ENCODE results near the gene LOXL3.

The LOXL3 gene

GRCh38 chr2:74530239-74531187 lies 23.2 kb downstream of the LOXL3 start (continued):
- peak; percentile 37; the same call in 1 of the 2 replicates for TF ChIP-seq ZBTB10 (tag by site-specific recombination; IDR thresholded peaks at IDR 0.05)
- no peak for TF ChIP-seq YY2 (tag by site-specific recombination; IDR thresholded peaks at IDR 0.05)
- TF ChIP-seq ZNF169 (tag by site-specific recombination; IDR thresholded peaks at IDR 0.05), result no peak
- TF ChIP-seq HOXA7 (CRISPR knock-in tag; IDR thresholded peaks at IDR 0.05; ENCODE audit: borderline replicate concordance), result no peak
- no peak for TF ChIP-seq BCL6B (tag by site-specific recombination; IDR thresholded peaks at IDR 0.05)
- peak; percentile 33; the same call in 1 of the 2 replicates for TF ChIP-seq ZBTB48 (tag by site-specific recombination; IDR thresholded peaks at IDR 0.05)
- no peak for TF ChIP-seq AEBP2 (tag by site-specific recombination; IDR thresholded peaks at IDR 0.05; ENCODE audit: borderline replicate concordance)
- no peak for TF ChIP-seq ZNF202 (tag by site-specific recombination; IDR thresholded peaks at IDR 0.05; ENCODE audit: borderline replicate concordance)
- TF ChIP-seq ZNF596 (tag by site-specific recombination; IDR thresholded peaks at IDR 0.05), result no peak
- peak; percentile 79 for TF ChIP-seq SCRT2 (tag by site-specific recombination; IDR thresholded peaks at IDR 0.05)
- no peak for TF ChIP-seq ZNF48 (tag by site-specific recombination; IDR thresholded peaks at IDR 0.05)
- no peak for TF ChIP-seq PATZ1 (tag by site-specific recombination; IDR thresholded peaks at IDR 0.05)
- peak; percentile 28; the same call in 1 of the 2 replicates for TF ChIP-seq GLIS2 (tag by site-specific recombination; IDR thresholded peaks at IDR 0.05)
- no peak for TF ChIP-seq ZNF184 (tag by site-specific recombination; IDR thresholded peaks at IDR 0.05)

GRCh38 chr2:74529357-74530238 lies 24.1 kb downstream of the LOXL3 start, which contains the start of the genes AUP1 and HTRA2:
Gene AUP1, minus strand, starts transcription at chr2:74529706. Its CDS starts 77 bp downstream, at chr2:74529629.
Gene HTRA2, plus strand, starts transcription at chr2:74529933. Its CDS starts 74 bp downstream, at chr2:74530007.
- CTCF ChIA-PET, result interaction anchor here (0.8 to 1.5 kb wide), 6 partner anchors 20 to 1015 kb away, joined by 3 to 11 read pairs (median 3); partner anchors contain the start of genes CCDC142 and TTC31
- no peaks in the 10 kb centered on the region; the same call in 1 of the 2 replicates for H3K4me1 ChIP-seq (ENCODE audit: control insufficient read depth, insufficient read depth, low read length)
- H3K4me3 ChIP-seq (ENCODE audit: low read depth, low read length), result peak within 1 kb of the TSS; percentile 57
- H3K36me3 ChIP-seq (ENCODE audit: control insufficient read depth in 2 of 2, insufficient read depth in 1 of 2, low read length in 2 of 2), result peaks cover 7 to 74% of the 10 kb centered on the region in 2 experiments; a peak in 1 of 3 replicates
- H3K9me3 ChIP-seq (ENCODE audit: control insufficient read depth, insufficient read depth, low read depth, low read length), result no peaks in the 10 kb centered on the region
- H3K27ac ChIP-seq (ENCODE audit: extremely low read depth, low read depth, low read length), result peak within 1 kb of the TSS; percentile 72
- POLR2A ChIA-PET, result interaction anchor here (0.6 to 2.4 kb wide), 18 partner anchors 8 to 305 kb away, joined by 3 to 18 read pairs (median 6); partner anchors contain the start of genes CCDC142, MRPL53, PCGF1 and TLX2
- TF ChIP-seq ZFP3 (tag by site-specific recombination; IDR thresholded peaks at IDR 0.05; ENCODE audit: low read depth) (no peak), ZBTB26 (tag by site-specific recombination; optimal IDR thresholded peaks at IDR 0.05) (peak; percentile 83), ZNF138 (tag by site-specific recombination; IDR thresholded peaks at IDR 0.05; ENCODE audit: borderline replicate concordance) (no peak), INSM2 (tag by site-specific recombination; IDR thresholded peaks at IDR 0.05) (no peak), ZEB2 (tag by site-specific recombination; IDR thresholded peaks at IDR 0.05) (peak; percentile 74), ZNF510 (tag by site-specific recombination; IDR thresholded peaks at IDR 0.05; ENCODE audit: insufficient replicate concordance) (no peak), ZNF221 (tag by site-specific recombination; IDR thresholded peaks at IDR 0.05; ENCODE audit: borderline replicate concordance) (no peak)
